Measurements from ENCODE around the gene KL. TPM values are rescaled to one million over a fixed set of nuclear protein-coding genes. Genes with fewer than 3 reads are reported as not detected.

KL gene
- total and polyA plus RNA-seq, 2 of the 8 experiments (the other 6 are each of a cell fraction or from before 2014, with no cell fraction given), result 0.02 TPM; not detected in 1

- TF ChIP-seq MAFK (IDR thresholded peaks at IDR 0.05; ENCODE audit: low read depth, low read length), result no peak
Measured at GRCh38 chr13:32976912-32977311, 39.3 kb upstream of the KL start (continued).
